ENCODE measurements around the gene AFAP1L1.

The AFAP1L1 gene

DNA sequence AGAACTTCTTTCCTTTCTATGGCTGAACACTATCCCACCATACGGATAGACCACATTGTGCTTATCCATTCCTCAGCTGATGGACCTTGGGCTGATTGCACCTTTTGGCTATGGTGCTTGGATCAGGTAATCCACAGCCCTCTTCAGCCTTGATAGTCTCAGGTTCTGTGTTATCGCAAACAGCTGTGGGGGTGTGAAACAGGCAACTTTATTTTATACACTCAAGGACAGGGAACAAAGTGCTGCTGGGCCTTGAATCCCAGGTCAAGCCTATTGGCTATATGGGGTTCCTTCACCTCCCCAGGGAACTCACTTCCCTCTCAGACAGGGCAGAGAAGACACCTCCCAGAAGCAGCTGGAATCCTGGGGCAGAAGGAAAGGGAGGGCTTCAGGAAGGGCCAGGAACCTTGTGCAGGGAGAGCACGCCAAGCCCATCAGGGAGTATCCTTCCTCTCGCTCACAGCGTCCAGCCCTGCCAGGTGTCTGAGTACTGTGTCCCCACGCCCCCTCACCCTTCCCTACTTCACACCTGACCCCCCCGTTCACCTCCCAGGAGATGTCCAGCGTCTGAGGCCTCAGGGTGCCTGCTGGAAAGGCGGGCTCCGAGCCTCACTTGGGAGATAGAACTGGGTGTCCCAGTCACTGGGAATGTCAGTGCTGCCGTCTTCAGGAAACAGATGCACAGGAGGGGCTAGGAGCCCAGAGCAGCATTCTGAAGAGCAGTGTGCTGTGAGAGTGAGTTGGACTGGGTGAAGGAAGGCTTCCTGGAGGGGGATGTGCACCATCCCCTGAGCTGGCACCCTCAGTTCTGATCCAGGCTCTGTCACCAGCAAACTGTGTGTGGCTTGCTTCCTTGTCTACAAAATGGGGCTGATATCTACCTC, 32.8 kb downstream of the AFAP1L1 start:
- no peak for TF ChIP-seq CTCF (IDR thresholded peaks at IDR 0.05; ENCODE audit: extremely low read depth, missing control alignments)
- no peak for DNase-seq (ENCODE audit: low spot score)

GRCh38 chr5:149309354-149309753, 37.7 kb downstream of the AFAP1L1 start:
- DNase-seq (ENCODE audit: low spot score): no peak
- no peak for TF ChIP-seq CTCF (IDR thresholded peaks at IDR 0.05; ENCODE audit: extremely low read depth, missing control alignments)

DNA sequence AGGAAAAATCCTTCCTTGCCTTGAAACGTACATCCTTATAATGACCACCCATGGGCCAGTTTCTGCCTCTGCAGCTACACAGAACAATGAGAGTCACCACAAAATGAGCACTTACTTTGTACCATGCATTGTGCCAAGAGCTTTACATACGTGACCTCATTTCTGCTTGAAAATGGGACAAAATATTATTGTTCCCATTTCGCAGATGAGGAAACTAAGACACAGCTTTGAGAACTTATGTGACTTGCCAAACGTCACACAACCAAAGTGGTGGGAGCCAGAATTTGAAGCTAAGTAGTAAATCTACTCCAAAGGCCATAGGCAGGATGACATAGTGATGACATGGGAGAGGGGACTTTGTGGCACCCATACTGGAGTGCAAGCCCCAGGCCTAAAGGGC, 38.8 kb downstream of the AFAP1L1 start:
- no peak for TF ChIP-seq CTCF (IDR thresholded peaks at IDR 0.05; ENCODE audit: extremely low read depth, missing control alignments)
- DNase-seq (ENCODE audit: low spot score): no peak

GRCh38 chr5:149310947-149311658, 39.4 kb downstream of the AFAP1L1 start:
- no peak for TF ChIP-seq CTCF (IDR thresholded peaks at IDR 0.05; ENCODE audit: extremely low read depth, missing control alignments)
- no peak for DNase-seq (ENCODE audit: low spot score)

DNA sequence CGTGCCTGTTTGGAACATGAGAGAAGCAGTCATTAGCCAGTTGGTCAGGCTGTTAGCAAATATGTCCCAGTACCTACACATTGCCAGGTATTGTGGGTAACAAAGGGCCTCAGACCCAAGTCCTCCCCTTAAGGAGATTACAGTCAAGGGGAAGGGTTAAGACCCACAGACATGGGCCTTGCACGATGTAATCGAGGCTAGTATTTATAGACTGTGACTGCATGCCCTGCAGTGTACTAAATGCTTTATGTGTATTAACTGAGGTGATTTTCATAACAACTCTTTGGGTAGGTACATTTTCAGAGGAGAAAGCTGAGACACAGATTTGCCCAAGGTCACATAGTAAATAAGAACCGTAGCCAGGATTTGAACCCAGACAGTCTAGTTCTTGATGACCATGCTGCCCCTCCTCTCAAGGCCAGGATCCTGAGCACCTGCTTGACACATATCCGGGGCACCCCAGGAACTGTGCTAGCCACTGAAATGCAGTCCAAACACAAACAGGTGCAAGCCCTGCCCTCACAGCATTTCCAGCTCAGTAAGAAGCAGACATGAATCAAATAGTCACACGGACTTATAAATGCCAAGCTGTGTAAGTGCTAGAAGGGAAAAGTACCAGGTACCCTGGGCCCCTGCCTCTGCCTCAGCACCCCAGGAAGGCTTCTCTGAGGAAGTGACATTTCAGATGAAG, 41.6 kb downstream of the AFAP1L1 start:
- no peak for TF ChIP-seq CTCF (IDR thresholded peaks at IDR 0.05; ENCODE audit: extremely low read depth, missing control alignments)
- no peak for DNase-seq (ENCODE audit: low spot score)

DNA sequence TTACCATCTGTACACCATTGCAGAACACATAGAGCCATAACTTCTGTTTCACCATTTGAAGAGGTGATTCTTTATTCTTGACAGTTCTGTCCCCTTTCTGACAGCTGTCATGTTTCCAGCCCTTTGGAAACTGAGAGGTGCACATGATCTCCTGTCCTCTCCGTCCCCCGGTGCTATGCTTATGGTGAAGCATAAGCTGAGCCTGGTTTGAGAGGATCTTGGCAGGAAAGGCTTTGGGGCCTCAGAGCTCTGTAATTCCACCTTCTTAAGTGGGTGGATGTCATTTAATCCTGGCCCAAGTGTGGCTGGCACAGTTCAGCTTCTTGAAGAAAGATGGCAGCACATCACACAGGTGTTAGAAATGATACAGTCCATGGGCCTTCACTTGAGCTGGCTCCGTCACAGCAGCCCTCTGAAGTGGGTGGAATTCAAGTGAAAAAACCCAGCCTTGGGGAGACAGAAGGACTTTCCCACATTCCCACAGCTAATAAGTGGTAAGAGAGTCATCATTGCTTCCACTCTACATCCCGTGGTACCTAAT, 43.0 kb downstream of the AFAP1L1 start:
- no peak for TF ChIP-seq CTCF (IDR thresholded peaks at IDR 0.05; ENCODE audit: extremely low read depth, missing control alignments)
- DNase-seq (ENCODE audit: low spot score): no peak
